Lower leg skin (tissue), 4 donors: ENCODE results near the gene HMGB1. TPM values are rescaled to one million over a fixed set of nuclear protein-coding genes. Genes with fewer than 3 reads are reported as not detected.

ENCODE experiments used
- DNase-seq, 2 donors: peaks; one replicate each; pipeline ENCODE4 v3.0.0-alpha.2; 2019; ENCODE audit warnings: low spot score in 2 of 2
- H3K4me3 ChIP-seq: fragments of 200-600 bp; sonication (generic); 2 replicates; pipeline ENCODE4 v1.5.1; 2017; ENCODE audit warnings: mild to moderate bottlenecking, low read depth; ENCODE audit not compliant: poor library complexity, severe bottlenecking
- CTCF ChIP-seq, 3 donors: fragments of 450-650 bp; IDR thresholded peaks; one replicate each; pipeline ENCODE4 v1.5.1; 2016; ENCODE audit warnings: antibody characterized with exemption in 3 of 3, mild to moderate bottlenecking in 3 of 3, moderate library complexity in 2 of 3
- POLR2A ChIP-seq, 2 donors: fragments of 450-650 bp; IDR thresholded peaks; one replicate each; pipeline ENCODE4 v1.6.1; 2016 to 2017; ENCODE audit warnings: antibody characterized with exemption in 2 of 2, mild to moderate bottlenecking in 1 of 2, moderate library complexity in 1 of 2
- WGBS, 2 donors: methylation state at CpG; one replicate each; pipeline ENCODE4 v1.1.5; 2018; 5-methylcytosine and 5-hydroxymethylcytosine counted together
- intact Hi-C: fragments of 100-400 bp; cut with DNase I; formaldehyde crosslinking; loops from one replicate; pipeline ENCODE4 v1.15.0; 2023; ENCODE audit warnings: low total_unique reads
- total RNA-seq, 4 donors: library from RNA; depleted of rRNA; stranded (reverse); fragments of >200 nt; gene quantifications; one replicate each; pipeline ENCODE4 v1.1.0, GENCODE V29; 2016

The HMGB1 gene
- total RNA-seq, 4 donors from 2014 or later: 158 to 262 (median 208) TPM

GRCh38 chr13:30502237-30502636, 36.5 kb upstream of the HMGB1 start:
- no peak for DNase-seq
- H3K4me3 ChIP-seq: no peak overlapping the region
- no peak for TF ChIP-seq POLR2A (IDR thresholded peaks at IDR 0.05)
- TF ChIP-seq CTCF (IDR thresholded peaks at IDR 0.05): no peak
- intact Hi-C loops: no loop called here
- 84 to 89% methylated on average over 2 of the region's 2 CpGs for WGBS, 2 donors

DNA sequence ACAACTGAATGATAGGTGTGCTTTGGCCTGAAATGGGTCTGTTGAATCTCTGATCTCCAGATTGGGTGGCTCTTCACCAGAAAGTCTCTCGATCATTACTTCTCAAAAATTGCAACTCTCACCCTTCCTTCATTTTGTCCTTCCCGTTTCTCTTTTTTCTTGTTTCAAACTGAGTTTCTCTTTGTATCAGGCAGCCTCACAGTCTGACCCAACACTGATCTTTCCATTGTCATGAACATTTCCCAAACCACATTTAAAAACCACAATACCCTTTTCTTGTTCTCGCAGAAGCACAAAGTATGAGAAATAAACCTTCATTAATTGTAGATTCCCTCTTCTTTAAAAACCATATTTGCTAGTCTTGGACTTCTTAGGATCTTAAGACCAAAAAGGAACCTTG, 33.6 kb upstream of the HMGB1 start:
- H3K4me3 ChIP-seq: no peak overlapping the region
- WGBS, 2 donors: 78 to 89% methylated on average over 3 of the region's 3 CpGs
- intact Hi-C loops: no loop called here

DNA sequence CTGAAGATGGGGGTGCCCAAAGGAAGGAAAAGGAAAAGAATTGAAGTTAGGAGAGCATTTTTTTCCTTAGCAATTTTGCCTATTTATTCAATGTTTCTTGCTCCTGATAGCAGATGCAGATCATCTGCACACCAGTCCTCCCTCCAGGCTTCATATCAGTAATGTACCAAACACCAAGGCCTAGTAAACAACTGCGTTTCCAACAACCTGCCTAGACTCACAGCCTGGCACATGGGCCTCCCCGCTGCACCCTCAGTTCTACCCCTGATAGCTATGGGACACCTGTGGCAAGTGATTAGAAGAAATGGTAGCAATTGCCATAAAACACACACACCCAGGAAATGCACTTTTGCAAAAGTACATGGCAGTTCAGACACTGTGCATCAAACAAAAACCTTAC, 30.4 kb upstream of the HMGB1 start:
- peak overlapping the region; percentile 15 for H3K4me3 ChIP-seq
- intact Hi-C loops: no loop called here
- TF ChIP-seq POLR2A (IDR thresholded peaks at IDR 0.05) (no peak), CTCF (IDR thresholded peaks at IDR 0.05) (no peak)
- WGBS, 2 donors: 80 to 92% methylated on average over 2 of the region's 2 CpGs
- no peak for DNase-seq

More for the DNA sequence above, 33.6 kb upstream of the HMGB1 start:
- TF ChIP-seq CTCF (IDR thresholded peaks at IDR 0.05) (no peak), POLR2A (IDR thresholded peaks at IDR 0.05) (no peak)
- DNase-seq: no peak

DNA sequence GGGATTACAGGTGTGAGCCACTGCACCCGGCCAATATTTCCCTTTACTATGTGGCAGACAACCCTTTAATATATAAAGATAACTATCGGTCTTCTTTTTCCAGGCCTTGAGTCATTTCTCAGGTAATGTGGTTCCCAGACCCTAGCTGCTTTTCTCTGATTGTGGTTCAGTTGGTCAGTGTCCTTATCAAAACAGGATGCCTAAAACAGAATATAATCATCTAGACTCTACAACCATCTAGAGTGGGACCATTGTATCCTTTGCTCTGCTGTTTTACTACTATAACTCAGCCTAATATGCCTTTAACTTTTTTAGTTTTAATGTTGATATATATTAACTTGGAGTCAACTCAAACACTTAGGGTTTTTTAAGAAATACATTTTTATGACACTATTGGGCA, 30.0 kb upstream of the HMGB1 start:
- intact Hi-C loops: no loop called here
- no peak overlapping the region for H3K4me3 ChIP-seq
- WGBS, 2 donors: 47 to 74% methylated on average over 2 of the region's 2 CpGs
- TF ChIP-seq CTCF (IDR thresholded peaks at IDR 0.05) (no peak), POLR2A (IDR thresholded peaks at IDR 0.05) (no peak)
- DNase-seq: no peak

DNA sequence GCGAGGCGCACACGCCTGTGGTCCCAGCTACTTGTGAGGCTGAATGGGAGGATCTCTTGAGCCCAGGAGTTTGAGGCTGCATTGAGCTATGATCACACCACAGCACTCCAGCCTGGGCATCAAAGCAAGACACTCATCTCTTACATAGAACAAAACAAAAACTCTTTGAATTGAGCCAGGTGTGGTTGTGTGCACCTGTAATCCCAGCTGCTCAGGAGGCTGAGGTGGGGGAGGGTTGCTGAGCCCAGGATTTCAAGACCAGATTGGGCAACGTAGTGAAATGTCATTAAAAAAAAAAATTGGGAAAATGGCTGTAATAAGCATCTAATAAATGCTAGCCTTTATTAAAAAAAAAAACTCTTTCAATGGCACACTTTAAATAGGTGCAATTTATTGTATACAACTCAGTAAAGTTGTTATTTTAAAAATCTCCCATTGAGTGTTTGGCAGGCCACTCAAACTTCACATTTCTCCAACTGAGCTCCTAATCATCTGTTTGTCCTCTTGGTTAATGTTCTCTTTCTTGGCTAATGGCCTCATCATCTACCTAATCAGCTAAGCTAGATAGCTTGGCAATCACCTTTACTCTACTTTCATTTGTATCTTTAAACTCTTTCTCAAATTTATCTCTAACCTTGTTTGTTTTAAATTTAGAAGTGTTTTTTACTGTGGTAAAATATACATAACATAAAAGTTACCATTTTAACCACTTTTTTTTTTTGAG, 28.1 kb upstream of the HMGB1 start:
- intact Hi-C loops: no loop called here
- WGBS, 2 donors: 87 to 92% methylated on average over 4 of the region's 4 CpGs
- DNase-seq: no peak
- H3K4me3 ChIP-seq: no peak overlapping the region
- TF ChIP-seq POLR2A (IDR thresholded peaks at IDR 0.05) (no peak), CTCF (IDR thresholded peaks at IDR 0.05) (no peak)

- intact Hi-C loops: no loop called here
- DNase-seq: no peak
- WGBS, 2 donors: 58% methylated on average over 3 of the region's 3 CpGs
- TF ChIP-seq POLR2A (IDR thresholded peaks at IDR 0.05): no peak
- no peak for TF ChIP-seq CTCF (IDR thresholded peaks at IDR 0.05)
- H3K4me3 ChIP-seq: no peak overlapping the region
Observed at GRCh38 chr13:30487075-30487470, 21.3 kb upstream of the HMGB1 start.
